ENCODE data around the gene ARHGEF2. TPM values are rescaled to one million over a fixed set of nuclear protein-coding genes. Genes with fewer than 3 reads are reported as not detected.

Gene ARHGEF2
- total RNA-seq, 1 donor from 2014 or later: 169 TPM

GRCh38 chr1:155912056-155912536 lies 66.3 kb downstream of the ARHGEF2 start:
- Histone ChIP-seq H3K4me1 (peaks cover 3 to 15% of the 10 kb centered on the region in 2 donors), H3K27ac (peak overlapping the region; percentile 90 to 95), H3K36me3 (peaks cover 54 to 68% of the 10 kb centered on the region in 2 donors), H3K27me3 (no peaks in the 10 kb centered on the region), H3K4me3 (peak overlapping the region in 1 of 2 donors; percentile 78), H3K9me3 (no peaks in the 10 kb centered on the region)
- intact Hi-C loops (cut with DNase I): no loop called here
- TF ChIP-seq CTCF (IDR thresholded peaks at IDR 0.05): no peak
- no peak for DNase-seq (ENCODE audit: low spot score in 2 of 2)

GRCh38 chr1:155911156-155912055 lies 66.9 kb downstream of the ARHGEF2 start, which contains the start of gene RIT1:
Gene RIT1 (minus strand): TSS chr1:155911349. CDS start chr1:155910761, 588 bp downstream.
- Histone ChIP-seq H3K4me3 (peak within 1 kb of the TSS; percentile 78 to 84), H3K4me1 (peaks cover 3 to 15% of the 10 kb centered on the region in 2 donors), H3K27me3 (no peaks in the 10 kb centered on the region), H3K27ac (peak within 1 kb of the TSS; percentile 90 to 95), H3K36me3 (peaks cover 51 to 68% of the 10 kb centered on the region in 2 donors), H3K9me3 (no peaks in the 10 kb centered on the region)
- peak in 1 of 3 experiments; percentile 16 for TF ChIP-seq CTCF (IDR thresholded peaks at IDR 0.05)
- intact Hi-C loops (cut with DNase I): loop anchor here (1.0 to 2.0 kb wide), 4 partner anchors 17 to 223 kb away; partner anchors contain the start of genes DAP3, KHDC4 and YY1AP1
- DNase-seq (ENCODE audit: low spot score in 2 of 2): peak; percentile 59 to 94

- DNase-seq (ENCODE audit: low spot score in 2 of 2): no peak
- Histone ChIP-seq H3K4me1 (peaks cover 3 to 15% of the 10 kb centered on the region in 2 donors), H3K27ac (peak overlapping the region; percentile 90 to 95), H3K4me3 (peak overlapping the region; percentile 78 to 84), H3K9me3 (no peaks in the 10 kb centered on the region), H3K36me3 (peaks cover 44 to 67% of the 10 kb centered on the region in 2 donors), H3K27me3 (no peaks in the 10 kb centered on the region)
- TF ChIP-seq CTCF (IDR thresholded peaks at IDR 0.05): peak in 1 of 3 experiments; percentile 22
- intact Hi-C loops (cut with DNase I): loop anchor here (1.0 to 2.0 kb wide), 4 partner anchors 16 to 222 kb away; partner anchors contain the start of genes DAP3, KHDC4 and YY1AP1
Observed at GRCh38 chr1:155910621-155911121, 67.7 kb downstream of the ARHGEF2 start.

- Histone ChIP-seq H3K36me3 (peaks cover 42 to 68% of the 10 kb centered on the region in 2 donors), H3K27me3 (no peaks in the 10 kb centered on the region), H3K27ac (peak overlapping the region; percentile 90 to 95), H3K4me1 (peaks cover 3 to 15% of the 10 kb centered on the region in 2 donors), H3K9me3 (no peaks in the 10 kb centered on the region), H3K4me3 (peak overlapping the region; percentile 78 to 84)
- no peak for TF ChIP-seq CTCF (IDR thresholded peaks at IDR 0.05)
- intact Hi-C loops (cut with DNase I): loop anchor here (2.0 kb wide), 2 partner anchors 15 to 221 kb away; partner anchors contain the start of genes DAP3 and YY1AP1
- DNase-seq (ENCODE audit: low spot score in 2 of 2): peak in 1 of 2 donors; percentile 21
Observed at GRCh38 chr1:155909894-155910293, 68.5 kb downstream of the ARHGEF2 start.

- Histone ChIP-seq H3K4me3 (no peak overlapping the region), H3K4me1 (peaks cover 0 to 1% of the 10 kb centered on the region in 2 donors), H3K27me3 (no peaks in the 10 kb centered on the region), H3K36me3 (peaks cover 84 to 98% of the 10 kb centered on the region in 2 donors), H3K27ac (no peak overlapping the region), H3K9me3 (no peaks in the 10 kb centered on the region)
- DNase-seq (ENCODE audit: low spot score in 2 of 2): no peak
- no peak for TF ChIP-seq CTCF (IDR thresholded peaks at IDR 0.05)
- intact Hi-C loops (cut with DNase I): no loop called here
Observed at GRCh38 chr1:155904261-155904660, 74.1 kb downstream of the ARHGEF2 start.

All from ascending aorta (tissue), 2 donors.